ENCODE measurements around the gene NDUFA7.

- TF ChIP-seq EZH2 (IDR thresholded peaks at IDR 0.05; ENCODE audit: borderline replicate concordance, low read depth, low read length, poor library complexity, severe bottlenecking), result no peak
- TF ChIP-seq CTCF (conservative IDR thresholded peaks at IDR 0.05; ENCODE audit: low read depth, low read length), result no peak
Observed at GRCh38 chr19:8307965-8308866, 13.0 kb downstream of the NDUFA7 start, which contains the start of gene CD320.
